GM21717 (cell line): ENCODE measurements around the gene MTMR10.

Source experiments
- ATAC-seq: cut with Tn5 transposase; IDR thresholded peaks from one replicate; pipeline ENCODE4 v1.9.1; 2021; ENCODE audit warnings: mild to moderate bottlenecking, moderate library complexity; ENCODE audit not compliant: unreplicated experiment

MTMR10 gene, protein sequence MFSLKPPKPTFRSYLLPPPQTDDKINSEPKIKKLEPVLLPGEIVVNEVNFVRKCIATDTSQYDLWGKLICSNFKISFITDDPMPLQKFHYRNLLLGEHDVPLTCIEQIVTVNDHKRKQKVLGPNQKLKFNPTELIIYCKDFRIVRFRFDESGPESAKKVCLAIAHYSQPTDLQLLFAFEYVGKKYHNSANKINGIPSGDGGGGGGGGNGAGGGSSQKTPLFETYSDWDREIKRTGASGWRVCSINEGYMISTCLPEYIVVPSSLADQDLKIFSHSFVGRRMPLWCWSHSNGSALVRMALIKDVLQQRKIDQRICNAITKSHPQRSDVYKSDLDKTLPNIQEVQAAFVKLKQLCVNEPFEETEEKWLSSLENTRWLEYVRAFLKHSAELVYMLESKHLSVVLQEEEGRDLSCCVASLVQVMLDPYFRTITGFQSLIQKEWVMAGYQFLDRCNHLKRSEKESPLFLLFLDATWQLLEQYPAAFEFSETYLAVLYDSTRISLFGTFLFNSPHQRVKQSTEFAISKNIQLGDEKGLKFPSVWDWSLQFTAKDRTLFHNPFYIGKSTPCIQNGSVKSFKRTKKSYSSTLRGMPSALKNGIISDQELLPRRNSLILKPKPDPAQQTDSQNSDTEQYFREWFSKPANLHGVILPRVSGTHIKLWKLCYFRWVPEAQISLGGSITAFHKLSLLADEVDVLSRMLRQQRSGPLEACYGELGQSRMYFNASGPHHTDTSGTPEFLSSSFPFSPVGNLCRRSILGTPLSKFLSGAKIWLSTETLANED

DNA sequence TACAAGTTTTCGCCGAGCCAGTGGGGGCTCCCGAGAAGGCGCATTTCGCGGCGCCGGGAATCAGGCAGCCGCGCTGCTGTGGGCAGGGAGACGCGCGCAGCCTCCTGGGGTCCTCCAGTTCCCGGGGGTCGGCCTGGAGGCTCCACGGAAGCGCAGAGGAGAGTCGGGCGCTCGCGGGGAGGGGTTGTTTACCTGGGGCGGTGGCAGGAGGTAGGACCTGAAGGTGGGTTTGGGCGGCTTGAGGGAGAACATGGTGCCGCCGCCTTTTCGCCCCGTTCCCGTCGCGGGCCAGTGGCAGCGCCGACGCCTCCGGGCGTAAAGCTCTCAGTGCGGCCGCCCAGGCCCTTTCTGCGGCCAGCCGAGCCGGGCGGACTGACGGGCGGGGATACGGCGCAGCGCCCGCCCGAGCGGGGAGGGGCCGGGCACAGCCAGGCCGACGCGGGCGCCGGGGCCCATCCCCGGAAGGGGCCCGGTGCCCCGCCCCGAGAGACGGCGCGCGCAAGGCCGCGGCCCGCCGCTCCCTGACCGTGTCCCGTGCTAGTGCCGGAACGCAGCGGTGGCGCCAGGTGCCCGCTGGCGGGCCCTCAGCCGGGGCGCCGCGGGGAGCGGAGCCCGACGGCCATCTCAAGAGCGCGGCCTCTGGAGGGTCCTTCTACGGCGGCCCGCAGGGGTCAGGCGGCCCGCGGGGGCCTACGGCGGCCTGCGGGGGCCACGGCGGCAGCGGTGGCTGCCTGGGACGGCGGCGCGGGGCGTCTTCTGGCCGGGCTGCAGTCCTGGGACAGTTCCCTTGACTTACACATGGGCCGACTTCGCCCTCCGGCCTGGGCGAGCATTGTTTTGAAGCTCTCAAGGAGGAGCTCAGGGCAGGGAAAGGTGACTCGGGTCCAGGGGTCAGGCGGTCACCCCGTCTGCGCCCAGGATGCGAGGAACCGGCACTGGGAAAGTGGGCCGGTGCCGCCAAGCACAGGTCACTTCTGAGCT lies at the start of gene MTMR10:
MTMR10 (minus strand) TSS at position 374 of the 981 bp plus-strand sequence; CDS start at position 252, 122 bp downstream.
- ATAC-seq, result peak; percentile 79

- no peak for ATAC-seq
These were observed 49.2 kb upstream of the MTMR10 start for GRCh38 chr15:31040611-31041010.

DNA sequence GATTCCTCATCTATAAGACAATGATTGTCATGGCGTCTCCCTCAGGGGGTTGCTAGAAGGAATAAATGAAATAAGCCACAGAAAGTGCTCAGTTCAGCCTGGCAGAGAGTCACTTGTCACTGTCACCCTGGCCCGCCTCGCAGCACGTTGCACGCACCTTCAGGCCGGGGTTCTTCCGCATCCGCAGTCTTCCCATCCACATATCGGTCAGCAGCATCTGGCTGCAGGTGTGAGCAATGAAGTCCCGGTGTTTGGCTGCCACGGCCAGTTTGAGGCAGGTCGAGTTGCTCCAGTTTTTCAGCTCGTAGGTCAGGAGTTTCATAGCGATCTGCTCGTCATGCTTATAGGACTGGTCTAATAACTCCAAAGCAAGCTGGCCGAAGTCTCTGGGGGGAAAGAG lies 48.5 kb upstream of the MTMR10 start:
- ATAC-seq, result no peak

- no peak for ATAC-seq
These were observed 46.5 kb upstream of the MTMR10 start for GRCh38 chr15:31037731-31038477.

- ATAC-seq, result no peak
These were observed 45.4 kb upstream of the MTMR10 start for GRCh38 chr15:31036783-31037182.

GRCh38 chr15:31035610-31036009 lies 44.2 kb upstream of the MTMR10 start:
- ATAC-seq, result no peak

DNA sequence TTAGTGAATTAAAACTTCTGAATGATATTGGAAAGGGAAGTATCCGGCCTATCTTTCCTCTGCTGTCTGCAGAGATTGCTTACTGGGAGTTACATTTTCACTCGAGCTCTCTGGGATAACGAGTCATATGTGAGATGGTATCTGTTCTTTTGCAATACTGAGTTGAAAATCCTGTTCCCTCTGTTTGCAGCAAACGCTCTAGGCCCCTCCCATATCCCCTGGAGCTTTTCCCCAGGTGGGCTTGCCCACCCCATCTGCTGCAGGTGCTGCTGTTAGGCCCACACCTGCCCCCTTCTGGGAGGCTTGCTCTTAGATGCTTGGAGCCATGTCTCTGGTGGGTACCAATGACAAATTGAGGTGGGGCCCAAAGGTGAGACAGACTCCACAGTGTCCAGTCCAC lies 42.7 kb upstream of the MTMR10 start:
- ATAC-seq, result no peak

DNA sequence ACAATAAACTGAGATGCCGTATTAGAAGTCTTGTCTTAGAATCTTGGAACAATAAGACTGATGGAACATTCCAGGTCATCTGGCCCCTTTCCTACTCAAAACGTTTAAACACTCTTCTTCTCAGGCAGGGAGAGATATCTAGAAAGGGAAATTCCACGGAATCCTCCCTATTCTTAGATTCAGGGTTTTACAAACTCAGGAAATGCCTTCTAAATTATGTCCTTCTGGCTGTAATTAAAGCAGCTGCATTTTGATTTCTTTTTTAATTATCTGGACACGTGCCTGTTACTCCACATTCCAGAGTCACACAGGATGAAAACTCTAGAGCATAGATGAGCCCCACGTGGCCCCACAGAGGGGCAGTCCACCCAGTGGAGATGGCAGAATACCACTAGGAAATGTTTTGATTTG lies 41.5 kb upstream of the MTMR10 start:
- no peak for ATAC-seq

DNA sequence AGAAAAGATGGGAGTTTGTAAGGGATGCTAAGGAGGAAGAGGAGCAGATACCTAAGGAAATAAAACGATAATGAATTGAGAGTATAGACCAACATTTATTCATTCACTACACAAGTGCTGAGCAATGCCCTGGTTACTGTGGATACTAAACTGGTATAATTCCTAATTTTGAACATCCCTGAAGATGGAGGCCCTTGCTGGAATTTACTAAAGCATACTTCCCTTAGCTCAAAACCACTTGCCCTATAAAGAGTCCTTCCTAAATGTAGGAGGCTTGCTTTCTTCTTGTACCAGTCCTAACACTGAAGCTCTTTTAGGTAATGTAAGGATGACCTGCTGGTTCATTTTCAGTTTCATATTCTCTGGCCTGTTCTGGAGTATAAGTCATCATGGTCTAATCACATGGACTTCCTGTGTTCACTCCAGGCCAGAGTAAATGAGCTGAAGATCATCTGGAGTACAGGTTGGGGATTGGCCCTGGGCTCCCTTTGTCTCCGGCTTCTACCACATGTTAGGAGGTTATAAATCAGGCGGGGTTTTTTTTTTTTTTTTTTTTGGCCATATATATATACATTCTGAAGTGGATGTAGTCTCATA lies 40.1 kb upstream of the MTMR10 start:
- no peak for ATAC-seq

DNA sequence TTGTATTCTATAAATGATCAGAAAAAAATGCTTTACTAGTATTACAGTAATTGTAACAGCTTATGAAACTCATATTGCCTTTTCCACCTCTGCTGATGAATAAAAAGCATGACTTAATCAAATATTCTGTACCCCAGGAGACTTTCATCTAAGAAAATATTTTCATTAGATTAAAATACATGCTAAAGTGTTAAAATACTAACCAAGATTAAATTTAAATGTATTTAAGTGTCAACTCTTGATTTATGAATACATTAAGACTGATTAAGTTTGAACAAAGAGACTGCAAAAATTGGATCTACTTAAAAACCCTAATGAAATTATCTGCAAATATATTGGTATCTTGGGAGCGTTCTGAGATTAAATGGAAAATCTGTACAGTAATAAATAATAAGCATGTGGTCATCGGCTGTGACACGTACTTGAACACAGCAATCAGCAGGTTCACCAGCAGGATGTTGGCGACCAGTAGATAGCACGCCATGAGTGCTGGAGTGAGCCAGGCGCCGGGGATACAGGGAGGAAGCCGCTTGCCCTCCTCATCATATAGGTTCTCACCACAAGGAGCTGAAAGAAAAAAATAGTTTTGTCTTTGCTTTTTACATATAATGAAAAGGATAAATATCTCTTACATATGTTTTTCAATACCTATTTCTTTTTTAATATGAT lies 36.6 kb upstream of the MTMR10 start:
- no peak for ATAC-seq

DNA sequence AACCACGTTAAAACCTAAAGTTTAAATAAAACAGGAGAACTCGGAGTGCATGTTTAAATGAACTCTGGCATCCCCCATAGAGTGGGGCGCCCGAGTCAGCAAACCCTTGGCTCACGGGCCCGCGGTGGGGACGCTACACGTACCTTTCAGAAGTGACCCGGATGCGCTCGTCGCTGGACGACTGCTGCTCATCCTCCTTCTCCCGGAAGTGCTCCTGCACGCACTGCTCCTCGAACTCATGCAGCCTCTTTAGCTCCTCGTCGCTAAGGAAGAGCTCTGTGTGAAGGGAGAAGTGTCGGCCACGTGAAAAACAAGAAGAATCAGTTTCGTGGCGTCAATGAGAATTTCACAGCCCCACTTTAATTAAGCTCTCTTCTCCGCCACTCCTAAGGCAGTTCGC lies 34.6 kb upstream of the MTMR10 start:
- ATAC-seq, result no peak

DNA sequence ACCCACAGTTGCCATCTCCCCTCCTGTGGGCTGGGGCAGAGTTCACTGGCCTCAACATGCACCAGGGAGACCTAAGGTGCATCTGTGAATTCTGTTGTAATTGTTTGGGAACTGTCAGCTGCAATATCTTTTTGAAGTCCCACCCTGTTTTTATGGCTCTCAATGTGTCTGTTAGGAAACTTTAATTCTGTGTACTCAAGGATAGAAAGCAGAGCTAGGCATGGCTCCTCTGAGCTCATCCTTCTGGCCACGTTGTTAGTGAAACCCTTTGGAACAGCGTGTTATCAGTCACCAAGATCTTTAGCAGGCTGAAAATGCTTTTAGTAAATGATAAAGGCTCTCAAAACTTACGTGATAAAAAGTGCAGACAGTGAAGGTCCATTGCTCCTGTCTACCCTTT lies 33.6 kb upstream of the MTMR10 start:
- no peak for ATAC-seq

DNA sequence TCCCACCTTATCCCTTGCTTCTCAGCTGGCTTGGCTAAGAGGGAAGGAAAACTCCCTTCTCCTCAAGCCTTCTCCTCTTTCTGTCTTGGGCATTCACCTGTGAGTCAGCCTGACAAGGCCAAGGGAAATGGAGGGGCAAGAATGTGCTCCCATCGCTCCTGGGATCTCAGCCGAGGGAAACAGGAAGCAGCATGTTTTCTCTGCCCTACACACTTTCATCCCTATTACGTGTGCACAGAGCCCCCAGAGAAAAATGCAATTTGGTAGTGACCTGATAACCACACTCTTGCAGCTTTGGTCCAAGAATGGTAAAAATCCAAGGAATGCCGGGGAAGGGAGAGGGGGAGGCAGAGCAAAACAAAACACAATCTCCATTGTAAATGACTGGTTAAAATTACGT lies 32.9 kb upstream of the MTMR10 start:
- ATAC-seq, result no peak

DNA sequence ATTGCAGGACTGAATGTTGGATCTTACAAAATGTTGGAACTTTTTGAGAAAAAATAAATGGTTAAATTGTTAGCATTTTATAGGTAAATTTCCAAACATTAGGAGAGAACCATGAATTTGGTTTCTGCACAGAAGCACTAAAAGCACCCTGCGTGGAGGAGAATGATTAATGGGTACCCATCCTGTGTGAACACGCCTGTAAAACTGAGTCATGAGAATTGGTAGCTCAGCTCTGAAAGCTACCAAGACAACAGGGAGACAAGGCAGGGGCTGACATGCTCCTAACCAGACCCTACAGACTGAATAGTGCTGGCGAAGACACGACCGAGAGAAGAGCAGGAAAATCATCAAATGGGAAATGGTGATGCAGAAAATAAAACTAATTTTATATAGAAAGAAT lies 32.4 kb upstream of the MTMR10 start:
- no peak for ATAC-seq

GRCh38 chr15:31021067-31021665 lies 29.7 kb upstream of the MTMR10 start:
- ATAC-seq, result no peak

- no peak for ATAC-seq
These were observed 29.1 kb upstream of the MTMR10 start for GRCh38 chr15:31020542-31020941.

DNA sequence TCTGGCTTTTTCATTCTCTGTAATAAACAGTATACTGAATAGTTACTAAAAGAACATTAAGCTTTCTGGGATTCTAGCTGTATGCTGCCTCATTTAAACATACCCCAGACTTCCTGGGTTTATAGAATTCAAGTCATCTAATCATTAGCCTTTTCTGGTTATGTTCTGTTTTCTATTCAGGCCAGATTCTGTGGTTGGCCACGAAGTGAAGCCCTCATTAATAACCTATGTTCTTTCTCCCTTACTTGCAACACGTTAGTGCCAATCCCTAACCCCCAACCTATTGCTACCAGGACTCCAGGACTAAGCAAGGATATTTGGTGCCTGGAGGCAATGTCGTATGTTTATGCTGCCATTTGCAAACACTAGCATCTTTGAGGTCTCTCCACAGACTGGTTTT lies 28.6 kb upstream of the MTMR10 start:
- ATAC-seq, result no peak

- ATAC-seq, result no peak
These were observed 25.9 kb upstream of the MTMR10 start for GRCh38 chr15:31017311-31017710.

GRCh38 chr15:31016446-31016915 lies 25.1 kb upstream of the MTMR10 start:
- no peak for ATAC-seq
